ES-I3 (cell line): Measurements from ENCODE around the gene RELL1.

Source experiments
- H3K36me3 ChIP-seq: 2 replicates; pipeline ENCODE4 v1.6.1; 2013; ENCODE audit warnings: mild to moderate bottlenecking, low read length, control low read depth, moderate library complexity; ENCODE audit not compliant: insufficient read depth
- H3K4me1 ChIP-seq: 2 replicates; pipeline ENCODE4 v1.6.1; 2013; ENCODE audit warnings: mild to moderate bottlenecking, control low read depth, low read length; ENCODE audit not compliant: insufficient read depth
- H3K9ac ChIP-seq: 2 replicates; pipeline ENCODE4 v1.6.1; 2013; ENCODE audit warnings: low read depth, mild to moderate bottlenecking, low read length, moderate library complexity
- H3K9me3 ChIP-seq: 2 replicates; pipeline ENCODE4 v1.6.1; 2013; ENCODE audit warnings: mild to moderate bottlenecking, low read length, moderate library complexity; ENCODE audit not compliant: control insufficient read depth, insufficient read depth

RELL1 gene

DNA sequence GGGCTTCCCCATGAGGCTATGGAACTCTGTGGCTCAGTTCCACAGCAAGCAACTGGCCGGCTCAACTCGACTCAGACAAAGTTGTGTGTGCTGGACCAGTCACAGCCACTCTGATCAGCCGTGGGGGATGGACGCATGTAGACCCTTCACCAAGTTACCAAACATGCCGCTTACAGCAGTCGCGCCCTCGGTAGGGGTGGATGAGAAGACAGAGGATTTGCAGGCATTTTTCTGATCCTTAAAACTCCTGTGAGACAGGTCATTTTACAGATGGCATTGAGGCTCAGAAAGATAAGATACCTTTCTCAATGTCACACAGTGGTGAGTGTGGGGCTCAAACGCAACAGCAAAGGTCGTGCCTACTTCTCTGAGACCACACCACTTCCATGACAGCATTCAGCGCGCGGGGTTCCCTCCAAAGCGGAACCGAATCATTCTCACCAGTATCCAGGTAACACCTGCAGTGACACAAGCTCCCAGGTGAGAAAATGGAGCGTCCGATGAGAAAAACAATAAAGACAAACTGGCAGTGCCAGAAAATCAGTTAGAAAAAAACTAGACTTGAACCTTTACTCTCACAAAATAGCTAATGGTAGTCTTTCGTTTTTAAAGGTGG, 83.6 kb downstream of the RELL1 start:
- peaks cover 9% of the 10 kb centered on the region; the same call in 1 of the 2 replicates for H3K4me1 ChIP-seq

DNA sequence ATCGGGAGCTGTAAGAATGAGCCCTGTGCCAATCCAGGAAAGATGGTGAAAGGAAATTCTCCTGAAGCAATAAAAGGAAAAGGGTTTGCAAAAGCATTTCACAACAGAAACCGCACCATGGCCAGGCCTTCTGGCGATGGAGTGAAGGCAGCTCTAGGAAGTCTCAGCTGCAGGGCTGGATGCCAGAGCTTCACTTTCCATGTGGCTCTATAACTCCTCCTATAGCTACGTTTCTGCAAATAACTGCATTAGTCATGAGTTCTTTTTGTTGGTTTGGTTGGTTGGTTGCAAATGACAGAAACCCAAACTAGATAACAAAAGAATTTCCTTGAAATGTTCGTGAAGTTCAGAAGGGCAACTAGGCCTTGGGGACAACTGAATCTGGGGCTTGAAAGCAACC, 84.6 kb downstream of the RELL1 start:
- no peaks in the 10 kb centered on the region for H3K9me3 ChIP-seq
- no peaks in the 10 kb centered on the region for H3K36me3 ChIP-seq
- peaks cover 9% of the 10 kb centered on the region; the same call in 1 of the 2 replicates for H3K4me1 ChIP-seq
- H3K9ac ChIP-seq = no peak overlapping the region

More for the DNA sequence above, 83.6 kb downstream of the RELL1 start:
- Histone ChIP-seq H3K9ac (no peak overlapping the region), H3K9me3 (no peaks in the 10 kb centered on the region), H3K36me3 (no peaks in the 10 kb centered on the region)

DNA sequence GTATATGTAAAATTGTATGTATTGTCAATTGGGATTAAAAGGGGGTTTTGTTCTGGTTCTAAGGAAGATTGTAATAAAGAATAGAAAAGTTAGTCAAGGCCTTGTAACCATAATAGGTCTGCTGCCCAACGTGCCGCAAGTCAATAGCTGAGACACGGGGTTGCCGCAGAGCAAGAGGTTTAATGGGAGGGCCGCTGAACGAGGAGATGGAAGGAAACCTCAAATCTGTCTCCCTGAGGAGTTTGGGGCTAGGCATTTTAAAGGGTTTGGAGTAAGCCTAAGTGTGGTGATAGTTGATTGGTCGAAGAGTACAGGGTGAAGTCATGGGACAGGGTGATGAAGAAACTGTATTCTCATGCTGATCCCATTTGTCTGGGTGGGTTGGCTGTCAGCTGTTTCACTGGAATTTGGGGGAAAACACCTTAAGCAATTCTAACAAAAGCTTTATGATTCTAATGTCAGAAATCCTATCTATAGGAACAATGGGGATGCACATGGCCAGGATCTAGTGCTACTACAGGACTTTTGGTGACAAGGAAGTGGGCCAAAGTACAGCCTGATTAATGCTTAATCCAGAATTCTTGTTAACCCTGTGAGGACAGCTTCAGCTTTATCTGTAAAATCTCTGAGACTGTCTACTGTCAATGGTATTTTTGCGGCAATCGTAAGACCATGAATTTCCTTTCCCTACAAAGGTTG, 86.9 kb downstream of the RELL1 start:
- H3K36me3 ChIP-seq = no peaks in the 10 kb centered on the region
- no peak overlapping the region for H3K9ac ChIP-seq
- H3K4me1 ChIP-seq = peaks cover 9% of the 10 kb centered on the region; the same call in 1 of the 2 replicates
- no peaks in the 10 kb centered on the region for H3K9me3 ChIP-seq

DNA sequence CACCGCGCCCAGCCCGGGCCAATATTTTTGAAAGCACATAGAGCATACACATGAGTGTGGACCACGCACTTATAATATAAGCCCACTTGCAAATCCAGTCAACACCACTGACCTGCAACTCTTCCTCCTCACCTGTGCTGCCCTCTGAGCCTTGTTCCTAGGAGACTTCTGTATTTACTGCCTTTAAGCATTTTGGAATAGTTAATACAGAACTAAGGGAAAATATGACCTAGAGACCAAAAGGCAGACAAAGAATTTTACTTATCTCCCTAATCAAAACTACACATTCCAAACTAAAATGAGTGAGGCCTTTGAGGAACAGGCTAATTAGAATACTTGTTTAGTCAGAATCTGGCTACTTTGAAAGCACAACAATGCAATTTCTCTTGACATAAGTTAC, 89.1 kb downstream of the RELL1 start:
- peaks cover 9% of the 10 kb centered on the region; the same call in 1 of the 2 replicates for H3K4me1 ChIP-seq
- H3K36me3 ChIP-seq = no peaks in the 10 kb centered on the region
- H3K9ac ChIP-seq = no peak overlapping the region
- H3K9me3 ChIP-seq = no peaks in the 10 kb centered on the region

DNA sequence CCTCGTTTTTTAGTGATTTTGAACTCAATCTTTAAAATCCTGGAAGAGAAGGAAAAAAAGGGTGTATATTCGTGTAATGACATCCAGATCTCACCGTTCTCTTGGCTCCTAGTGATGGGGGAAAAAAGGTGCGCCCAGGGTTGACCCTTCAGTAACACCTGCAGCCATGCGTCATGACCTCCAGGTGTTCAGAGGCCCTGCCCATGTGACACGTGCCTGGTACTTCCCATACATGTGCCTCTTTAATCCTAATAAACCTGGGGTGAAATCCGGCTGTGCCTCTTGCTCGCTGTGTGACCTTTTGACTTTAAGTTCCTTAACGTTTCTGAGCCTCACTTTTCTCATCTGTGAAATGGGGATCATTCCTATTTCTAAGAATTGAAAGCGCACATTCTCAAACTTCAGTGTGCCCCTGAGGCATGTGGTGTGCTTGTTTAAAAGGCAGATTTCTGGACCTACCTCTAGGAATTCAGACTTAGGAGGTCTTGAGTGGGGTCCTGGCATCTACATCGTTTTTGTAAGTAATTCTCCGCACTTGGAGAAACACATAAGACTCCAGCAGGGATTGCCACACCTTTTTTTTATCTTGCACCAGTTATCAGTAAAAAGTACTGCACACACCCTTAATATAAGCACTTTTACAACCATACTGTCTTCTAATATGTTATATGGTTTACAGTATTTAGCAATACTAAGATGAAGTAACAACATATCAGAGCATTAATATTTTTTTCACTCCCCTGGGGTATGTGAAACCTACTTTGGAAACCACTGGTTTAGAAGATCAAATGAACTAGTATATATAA, 90.1 kb downstream of the RELL1 start:
- H3K9me3 ChIP-seq = no peaks in the 10 kb centered on the region
- no peaks in the 10 kb centered on the region for H3K36me3 ChIP-seq
- peaks cover 9% of the 10 kb centered on the region; the same call in 1 of the 2 replicates for H3K4me1 ChIP-seq
- no peak overlapping the region for H3K9ac ChIP-seq

DNA sequence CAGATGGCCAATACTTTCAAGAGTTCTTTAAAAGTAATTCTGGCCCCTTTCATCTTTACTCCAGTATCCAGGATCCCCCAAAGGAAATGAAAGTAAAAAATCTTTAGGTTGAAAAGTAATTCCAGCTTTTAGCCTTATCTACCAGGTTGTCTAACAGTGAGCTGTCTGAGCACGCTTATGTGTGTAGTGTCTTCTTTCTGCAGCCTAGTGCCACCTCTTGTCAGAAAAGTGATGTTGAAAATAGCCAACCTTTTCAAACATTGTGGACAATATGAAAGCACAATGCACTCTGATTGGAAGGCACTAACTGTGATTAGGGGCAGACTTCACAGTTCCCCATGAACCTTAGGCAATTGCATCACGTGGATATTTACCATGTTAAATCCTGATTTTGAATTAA, 92.1 kb downstream of the RELL1 start:
- no peak overlapping the region for H3K9ac ChIP-seq
- H3K9me3 ChIP-seq = no peaks in the 10 kb centered on the region
- no peaks in the 10 kb centered on the region for H3K36me3 ChIP-seq

DNA sequence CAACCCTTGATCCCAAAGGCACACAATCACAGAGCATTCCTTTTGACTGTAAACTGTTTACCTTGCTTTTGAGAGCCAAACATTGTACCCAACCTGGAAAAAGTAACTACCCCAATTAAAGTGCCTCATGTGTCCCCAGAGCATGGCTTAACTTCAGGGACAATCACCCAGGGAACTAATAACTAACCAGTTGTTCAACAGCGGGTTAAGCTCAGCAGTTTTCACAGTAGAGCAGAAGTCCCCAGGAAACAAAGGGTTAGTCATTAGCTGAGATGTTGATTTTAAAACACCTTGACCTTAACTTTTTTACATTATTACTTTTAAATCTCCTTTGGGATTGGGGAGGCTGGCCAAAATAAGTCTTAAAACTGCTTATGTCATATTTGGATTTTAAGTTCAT, 94.8 kb downstream of the RELL1 start:
- no peaks in the 10 kb centered on the region for H3K9me3 ChIP-seq
- H3K9ac ChIP-seq = no peak overlapping the region
- no peaks in the 10 kb centered on the region for H3K36me3 ChIP-seq
- H3K4me1 ChIP-seq = no peaks in the 10 kb centered on the region

More for the DNA sequence above, 92.1 kb downstream of the RELL1 start:
- H3K4me1 ChIP-seq = 0 out of 2 replicates have a peak, but pooled peaks cover 2% of the 10 kb centered on the region

DNA sequence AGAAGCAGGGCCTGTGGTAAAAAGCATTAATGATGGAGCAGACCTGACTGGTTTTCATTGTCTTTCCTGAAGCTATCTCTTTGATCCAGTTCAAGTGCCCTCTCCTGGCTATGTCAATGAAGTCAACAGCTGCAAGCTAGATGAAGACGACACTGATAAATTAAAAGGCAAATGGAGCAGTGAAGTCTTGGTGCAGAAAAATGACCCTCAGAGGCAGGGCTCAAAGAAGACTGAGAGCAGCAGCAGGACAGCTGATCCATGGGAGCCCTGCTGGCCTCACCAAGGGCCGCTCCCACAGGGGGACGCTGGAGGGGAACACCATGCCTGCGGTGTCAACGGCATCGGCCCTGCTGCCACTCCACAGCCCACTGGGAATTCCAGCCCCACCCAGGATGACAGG, 96.2 kb downstream of the RELL1 start:
- no peak overlapping the region for H3K9ac ChIP-seq
- H3K9me3 ChIP-seq = no peaks in the 10 kb centered on the region
- H3K4me1 ChIP-seq = no peaks in the 10 kb centered on the region
- no peaks in the 10 kb centered on the region for H3K36me3 ChIP-seq

DNA sequence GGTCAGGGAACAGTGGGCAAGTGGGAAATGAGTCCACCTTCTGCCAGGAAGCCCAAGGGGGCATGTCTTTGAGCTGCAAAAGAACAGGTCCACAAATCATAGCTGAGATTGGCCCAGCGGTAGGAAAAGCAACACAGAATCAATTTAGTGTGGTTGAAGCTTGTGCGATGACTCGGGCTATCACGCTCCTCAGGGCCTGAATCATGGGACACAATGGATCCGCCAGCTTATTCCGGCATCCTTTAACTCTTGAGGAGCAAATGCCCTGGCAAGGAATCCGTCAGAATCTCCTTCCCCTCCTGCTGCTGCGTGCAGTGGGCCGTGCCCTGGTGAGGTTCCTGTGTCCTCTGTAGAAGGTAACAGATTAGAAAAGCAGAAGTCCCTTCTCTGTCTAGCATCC, 98.0 kb downstream of the RELL1 start:
- H3K4me1 ChIP-seq = no peaks in the 10 kb centered on the region
- H3K9ac ChIP-seq = no peak overlapping the region
- no peaks in the 10 kb centered on the region for H3K36me3 ChIP-seq
- no peaks in the 10 kb centered on the region for H3K9me3 ChIP-seq

DNA sequence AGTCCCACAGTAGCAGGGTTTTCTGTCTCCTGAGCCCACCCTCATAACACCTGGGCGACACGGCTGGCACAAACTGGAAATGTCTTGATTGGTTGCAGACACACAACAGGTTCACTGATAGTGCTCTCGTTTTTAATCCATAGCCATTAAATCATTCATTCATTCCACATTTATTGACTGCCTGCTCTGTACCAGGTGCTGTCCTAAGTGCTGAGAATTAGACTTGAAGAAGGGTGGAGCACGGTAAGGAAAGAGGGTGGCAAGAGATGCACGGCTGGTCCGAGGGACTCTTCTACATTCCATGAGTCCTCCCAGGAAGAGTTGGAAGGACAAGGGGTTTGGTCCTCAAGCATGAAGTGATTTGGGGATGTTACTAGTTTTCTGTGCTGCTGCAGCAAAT, 100.0 kb downstream of the RELL1 start:
- no peaks in the 10 kb centered on the region; the same call in 1 of the 2 replicates for H3K9me3 ChIP-seq
- H3K4me1 ChIP-seq = no peaks in the 10 kb centered on the region
- H3K9ac ChIP-seq = no peak overlapping the region
- H3K36me3 ChIP-seq = no peaks in the 10 kb centered on the region

DNA sequence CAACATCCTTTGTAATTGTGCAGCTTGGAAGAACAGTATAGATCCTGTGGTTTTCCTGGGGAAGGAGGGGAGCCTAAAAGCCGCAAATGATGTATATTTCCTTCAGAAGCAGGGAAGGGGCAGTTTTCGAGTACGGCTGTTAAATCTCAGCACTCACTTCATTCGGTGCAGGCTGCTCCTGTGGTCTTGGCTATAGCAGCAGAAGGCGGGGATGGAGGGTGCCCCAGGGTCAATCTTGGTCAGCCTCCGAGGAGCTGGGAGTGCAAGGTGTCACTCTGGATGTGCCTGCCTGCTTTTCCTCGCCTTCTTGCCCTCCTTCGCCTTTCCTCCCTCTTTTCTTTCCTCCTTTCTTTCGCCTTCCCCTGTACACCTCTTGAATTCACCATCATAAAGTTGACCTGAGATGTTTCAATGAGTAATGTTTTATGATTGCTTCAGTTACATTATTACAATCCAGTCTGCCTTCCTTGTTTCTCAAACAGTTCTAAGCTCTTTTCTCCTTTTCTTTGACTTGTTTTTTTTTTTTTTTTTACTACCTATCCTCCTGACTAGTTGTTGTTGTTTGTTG, 101.6 kb downstream of the RELL1 start:
- H3K9ac ChIP-seq = no peak overlapping the region
- H3K4me1 ChIP-seq = no peaks in the 10 kb centered on the region
- no peaks in the 10 kb centered on the region; the same call in 1 of the 2 replicates for H3K9me3 ChIP-seq
- H3K36me3 ChIP-seq = no peaks in the 10 kb centered on the region

DNA sequence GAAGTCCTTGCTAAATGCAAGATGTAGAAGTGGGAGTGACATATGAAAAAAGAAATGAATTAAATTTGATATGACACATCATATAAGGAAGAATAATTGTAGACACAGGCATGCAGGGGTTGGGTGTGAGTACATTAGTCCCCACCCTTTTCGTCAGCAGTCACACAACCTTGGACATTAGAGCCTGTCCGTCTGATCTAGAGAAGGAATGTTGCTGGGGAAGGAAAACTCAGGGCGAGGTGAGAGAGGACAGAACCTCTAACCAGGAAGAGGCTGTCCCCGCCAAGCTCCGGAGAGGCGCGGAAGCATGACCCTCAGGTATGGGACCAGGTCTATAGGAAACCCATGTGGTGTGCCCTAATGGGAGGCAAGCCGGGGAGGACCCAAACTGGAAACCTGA, 102.1 kb downstream of the RELL1 start:
- H3K36me3 ChIP-seq = no peaks in the 10 kb centered on the region
- H3K9ac ChIP-seq = no peak overlapping the region
- no peaks in the 10 kb centered on the region for H3K4me1 ChIP-seq
- no peaks in the 10 kb centered on the region; the same call in 1 of the 2 replicates for H3K9me3 ChIP-seq

DNA sequence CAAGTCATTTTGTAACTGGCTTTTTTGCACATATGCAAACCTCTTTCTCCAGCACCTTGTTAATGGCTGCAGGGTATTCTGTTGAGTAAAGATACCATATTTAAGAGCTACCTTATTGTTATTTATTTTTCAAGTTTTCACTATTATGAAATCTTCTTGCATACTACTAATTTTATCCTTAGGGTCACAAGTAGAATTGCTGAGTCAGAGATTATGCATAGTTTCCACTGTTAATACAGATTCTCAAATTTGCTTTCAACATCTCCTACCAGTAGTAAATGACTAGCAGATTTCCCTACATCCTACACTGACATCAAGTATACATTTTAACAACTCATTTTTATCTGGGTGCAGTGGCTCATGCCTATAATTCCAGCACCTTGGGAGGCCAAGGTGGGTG, 112.6 kb downstream of the RELL1 start:
- no peaks in the 10 kb centered on the region for H3K36me3 ChIP-seq
- H3K4me1 ChIP-seq = no peaks in the 10 kb centered on the region
- no peak overlapping the region for H3K9ac ChIP-seq
- H3K9me3 ChIP-seq = no peaks in the 10 kb centered on the region; the same call in 1 of the 2 replicates

DNA sequence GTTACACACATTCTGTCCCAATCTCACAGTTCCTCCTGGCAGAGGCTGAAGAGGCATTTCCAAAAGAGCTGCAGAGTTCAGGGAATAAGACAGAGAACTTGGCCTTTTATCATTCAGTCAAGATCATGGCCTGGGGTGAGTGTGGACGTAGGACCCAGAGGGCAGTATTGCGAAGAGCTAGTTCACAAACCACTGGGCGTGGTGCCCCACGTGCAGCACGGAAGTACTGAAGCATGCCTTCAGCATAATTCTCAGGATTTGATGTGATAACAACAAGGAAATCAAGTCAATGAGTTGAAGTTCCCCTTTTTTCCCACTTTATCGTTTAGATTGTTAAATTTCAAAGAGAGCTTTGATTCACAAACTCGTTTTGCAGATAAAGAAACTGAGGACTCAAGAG, 117.7 kb downstream of the RELL1 start:
- Histone ChIP-seq H3K9ac (no peak overlapping the region), H3K36me3 (no peaks in the 10 kb centered on the region), H3K9me3 (no peaks in the 10 kb centered on the region), H3K4me1 (no peaks in the 10 kb centered on the region)
